Measurements from ENCODE around the gene RPS2.

DNA sequence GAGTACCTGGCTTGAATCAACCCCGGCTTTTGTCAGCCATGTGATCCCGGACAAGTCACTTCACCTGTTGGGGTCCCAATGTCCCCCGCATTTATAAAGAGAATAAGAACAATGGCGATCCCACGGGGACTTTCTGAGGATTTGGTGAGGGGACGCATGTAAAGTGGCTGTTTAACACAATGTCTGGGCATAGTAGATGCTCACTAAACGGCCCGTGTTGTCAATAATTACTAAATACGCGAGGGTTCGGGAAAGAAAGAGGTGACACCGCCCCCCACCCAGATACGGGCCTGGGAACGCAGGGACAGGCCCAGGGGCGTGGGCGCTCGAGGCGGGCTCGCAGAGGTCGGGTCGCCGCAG lies 26.9 kb upstream of the RPS2 start:
- TF ChIP-seq, protein P1, sequence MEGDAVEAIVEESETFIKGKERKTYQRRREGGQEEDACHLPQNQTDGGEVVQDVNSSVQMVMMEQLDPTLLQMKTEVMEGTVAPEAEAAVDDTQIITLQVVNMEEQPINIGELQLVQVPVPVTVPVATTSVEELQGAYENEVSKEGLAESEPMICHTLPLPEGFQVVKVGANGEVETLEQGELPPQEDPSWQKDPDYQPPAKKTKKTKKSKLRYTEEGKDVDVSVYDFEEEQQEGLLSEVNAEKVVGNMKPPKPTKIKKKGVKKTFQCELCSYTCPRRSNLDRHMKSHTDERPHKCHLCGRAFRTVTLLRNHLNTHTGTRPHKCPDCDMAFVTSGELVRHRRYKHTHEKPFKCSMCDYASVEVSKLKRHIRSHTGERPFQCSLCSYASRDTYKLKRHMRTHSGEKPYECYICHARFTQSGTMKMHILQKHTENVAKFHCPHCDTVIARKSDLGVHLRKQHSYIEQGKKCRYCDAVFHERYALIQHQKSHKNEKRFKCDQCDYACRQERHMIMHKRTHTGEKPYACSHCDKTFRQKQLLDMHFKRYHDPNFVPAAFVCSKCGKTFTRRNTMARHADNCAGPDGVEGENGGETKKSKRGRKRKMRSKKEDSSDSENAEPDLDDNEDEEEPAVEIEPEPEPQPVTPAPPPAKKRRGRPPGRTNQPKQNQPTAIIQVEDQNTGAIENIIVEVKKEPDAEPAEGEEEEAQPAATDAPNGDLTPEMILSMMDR (IDR thresholded peaks at IDR 0.05; ENCODE audit: low read depth, low read length) = no peak
- TF ChIP-seq POLR2A (IDR thresholded peaks at IDR 0.05; ENCODE audit: extremely low read depth, insufficient read length) = no peak
